Measurements from ENCODE around the gene ANP32B.
"Not testable (repeated sequence)": the region's sequence is repeated elsewhere in the genome, so short reads cannot be mapped to it uniquely, and the experiment has no call there.

The ANP32B gene

GRCh38 chr9:97941323-97941722 lies 41.8 kb upstream of the ANP32B start:
- H3K4me1 ChIP-seq (ENCODE audit: insufficient read depth, insufficient read length): no peaks in the 10 kb centered on the region

GRCh38 chr9:97943308-97943855 lies 39.8 kb upstream of the ANP32B start:
- Histone ChIP-seq H3K27me3 (ENCODE audit: insufficient read depth, insufficient read length) (peaks cover 29% of the 10 kb centered on the region), H3K4me1 (ENCODE audit: insufficient read depth, insufficient read length) (no peaks in the 10 kb centered on the region), H3K36me3 (ENCODE audit: insufficient read depth, insufficient read length, low read length) (no peaks in the 10 kb centered on the region), H3K9me3 (ENCODE audit: insufficient read depth, low read length) (no peaks in the 10 kb centered on the region), H3K9ac (ENCODE audit: insufficient read length, low read depth) (no peak overlapping the region), H3K4me3 (ENCODE audit: insufficient read length, low read depth) (no peak overlapping the region)
- DNase-seq (ENCODE audit: low read depth, low spot score): no peak
- TF ChIP-seq YY1 (IDR thresholded peaks at IDR 0.05; ENCODE audit: insufficient read depth, insufficient read length) (no peak), ZNF274 (IDR thresholded peaks at IDR 0.05; ENCODE audit: low read depth, low read length) (no peak)

More at GRCh38 chr9:97941323-97941722, 41.8 kb upstream of the ANP32B start:
- DNase-seq (ENCODE audit: low read depth, low spot score): no peak
- H3K4me3 ChIP-seq (ENCODE audit: insufficient read length, low read depth): no peak overlapping the region
- H3K9ac ChIP-seq (ENCODE audit: insufficient read length, low read depth): no peak overlapping the region
- no peak for TF ChIP-seq YY1 (IDR thresholded peaks at IDR 0.05; ENCODE audit: insufficient read depth, insufficient read length)
- TF ChIP-seq SUZ12 (IDR thresholded peaks at IDR 0.05; ENCODE audit: extremely low read depth, insufficient read depth, insufficient read length): no peak
- TF ChIP-seq ZNF274 (IDR thresholded peaks at IDR 0.05; ENCODE audit: low read depth, low read length): no peak
- peaks cover 29% of the 10 kb centered on the region for H3K27me3 ChIP-seq (ENCODE audit: insufficient read depth, insufficient read length)
- no peaks in the 10 kb centered on the region for H3K9me3 ChIP-seq (ENCODE audit: insufficient read depth, low read length)
- no peaks in the 10 kb centered on the region for H3K36me3 ChIP-seq (ENCODE audit: insufficient read depth, insufficient read length, low read length)

- H3K4me1 ChIP-seq (ENCODE audit: insufficient read depth, insufficient read length): no peaks in the 10 kb centered on the region
- no peaks in the 10 kb centered on the region for H3K9me3 ChIP-seq (ENCODE audit: insufficient read depth, low read length)
- no peak for DNase-seq (ENCODE audit: low read depth, low spot score)
- no peak overlapping the region for H3K4me3 ChIP-seq (ENCODE audit: insufficient read length, low read depth)
- peaks cover 29% of the 10 kb centered on the region for H3K27me3 ChIP-seq (ENCODE audit: insufficient read depth, insufficient read length)
- H3K36me3 ChIP-seq (ENCODE audit: insufficient read depth, insufficient read length, low read length): no peaks in the 10 kb centered on the region
- H3K9ac ChIP-seq (ENCODE audit: insufficient read length, low read depth): no peak overlapping the region
- TF ChIP-seq SUZ12 (IDR thresholded peaks at IDR 0.05; ENCODE audit: extremely low read depth, insufficient read depth, insufficient read length) (no peak), ZNF274 (IDR thresholded peaks at IDR 0.05; ENCODE audit: low read depth, low read length) (no peak), YY1 (IDR thresholded peaks at IDR 0.05; ENCODE audit: insufficient read depth, insufficient read length) (no peak)
Measured at GRCh38 chr9:97944612-97945011, 38.5 kb upstream of the ANP32B start.

GRCh38 chr9:97945470-97945869 lies 37.7 kb upstream of the ANP32B start:
- H3K9me3 ChIP-seq (ENCODE audit: insufficient read depth, low read length); H3K36me3 ChIP-seq (ENCODE audit: insufficient read depth, insufficient read length, low read length); DNase-seq (ENCODE audit: low read depth, low spot score); H3K4me3 ChIP-seq (ENCODE audit: insufficient read length, low read depth); H3K4me1 ChIP-seq (ENCODE audit: insufficient read depth, insufficient read length); H3K9ac ChIP-seq (ENCODE audit: insufficient read length, low read depth): not testable (repeated sequence)
- H3K27me3 ChIP-seq (ENCODE audit: insufficient read depth, insufficient read length): peaks cover 29% of the 10 kb centered on the region

- not testable (repeated sequence) for H3K9ac ChIP-seq (ENCODE audit: insufficient read length, low read depth); H3K4me3 ChIP-seq (ENCODE audit: insufficient read length, low read depth); DNase-seq (ENCODE audit: low read depth, low spot score); H3K36me3 ChIP-seq (ENCODE audit: insufficient read depth, insufficient read length, low read length); H3K4me1 ChIP-seq (ENCODE audit: insufficient read depth, insufficient read length)
- Histone ChIP-seq H3K9me3 (ENCODE audit: insufficient read depth, low read length) (peaks cover 12% of the 10 kb centered on the region; the same call in 1 of the 2 replicates), H3K27me3 (ENCODE audit: insufficient read depth, insufficient read length) (peaks cover 20% of the 10 kb centered on the region)
Measured at GRCh38 chr9:97947094-97947493, 36.0 kb upstream of the ANP32B start.

GRCh38 chr9:97950873-97951272 lies 32.3 kb upstream of the ANP32B start:
- H3K36me3 ChIP-seq (ENCODE audit: insufficient read depth, insufficient read length, low read length); H3K9ac ChIP-seq (ENCODE audit: insufficient read length, low read depth); H3K4me1 ChIP-seq (ENCODE audit: insufficient read depth, insufficient read length); H3K27me3 ChIP-seq (ENCODE audit: insufficient read depth, insufficient read length); H3K4me3 ChIP-seq (ENCODE audit: insufficient read length, low read depth); DNase-seq (ENCODE audit: low read depth, low spot score): not testable (repeated sequence)
- peaks cover 12% of the 10 kb centered on the region; the same call in 1 of the 2 replicates for H3K9me3 ChIP-seq (ENCODE audit: insufficient read depth, low read length)

GRCh38 chr9:97954550-97954989 lies 28.6 kb upstream of the ANP32B start:
- peak; percentile 57 for DNase-seq (ENCODE audit: low read depth, low spot score)
- Histone ChIP-seq H3K9ac (ENCODE audit: insufficient read length, low read depth) (no peak overlapping the region), H3K4me1 (ENCODE audit: insufficient read depth, insufficient read length) (no peaks in the 10 kb centered on the region), H3K4me3 (ENCODE audit: insufficient read length, low read depth) (no peak overlapping the region), H3K9me3 (ENCODE audit: insufficient read depth, low read length) (peaks cover 12% of the 10 kb centered on the region; the same call in 1 of the 2 replicates), H3K36me3 (ENCODE audit: insufficient read depth, insufficient read length, low read length) (no peaks in the 10 kb centered on the region), H3K27me3 (ENCODE audit: insufficient read depth, insufficient read length) (no peaks in the 10 kb centered on the region)
- TF ChIP-seq ZNF274 (IDR thresholded peaks at IDR 0.05; ENCODE audit: low read depth, low read length) (no peak), YY1 (IDR thresholded peaks at IDR 0.05; ENCODE audit: insufficient read depth, insufficient read length) (no peak), SUZ12 (IDR thresholded peaks at IDR 0.05; ENCODE audit: extremely low read depth, insufficient read depth, insufficient read length) (no peak)

GRCh38 chr9:97956331-97956730 lies 26.8 kb upstream of the ANP32B start:
- no peaks in the 10 kb centered on the region for H3K36me3 ChIP-seq (ENCODE audit: insufficient read depth, insufficient read length, low read length)
- H3K4me3 ChIP-seq (ENCODE audit: insufficient read length, low read depth): no peak overlapping the region
- no peaks in the 10 kb centered on the region for H3K27me3 ChIP-seq (ENCODE audit: insufficient read depth, insufficient read length)
- no peak overlapping the region for H3K9ac ChIP-seq (ENCODE audit: insufficient read length, low read depth)
- no peak for DNase-seq (ENCODE audit: low read depth, low spot score)
- no peaks in the 10 kb centered on the region for H3K4me1 ChIP-seq (ENCODE audit: insufficient read depth, insufficient read length)
- peaks cover 5% of the 10 kb centered on the region; the same call in 1 of the 2 replicates for H3K9me3 ChIP-seq (ENCODE audit: insufficient read depth, low read length)
- no peak for TF ChIP-seq YY1 (IDR thresholded peaks at IDR 0.05; ENCODE audit: insufficient read depth, insufficient read length)
- no peak for TF ChIP-seq ZNF274 (IDR thresholded peaks at IDR 0.05; ENCODE audit: low read depth, low read length)
- no peak for TF ChIP-seq SUZ12 (IDR thresholded peaks at IDR 0.05; ENCODE audit: extremely low read depth, insufficient read depth, insufficient read length)

Measured in NT2/D1 (cell line).